Measurements from ENCODE around the gene ST6GALNAC2.
A peak's percentile ranks its signal among the peaks of the same experiment; 100 is the strongest.

- TF ChIP-seq CTCF (IDR thresholded peaks at IDR 0.05) (peak in 5 of 7 experiments; percentile 35 to 65 (median 46)), POLR2A (IDR thresholded peaks at IDR 0.05) (no peak)
Observed at GRCh38 chr17:76547183-76547641, 38.4 kb downstream of the ST6GALNAC2 start.

Measured in stomach (tissue), 4 donors.